Left forelimb (tissue), 1 donor: ENCODE data around the gene NR3C2.
"Not testable (repeated sequence)": the region's sequence is repeated elsewhere in the genome, so short reads cannot be mapped to it uniquely, and the experiment has no call there.

Source experiments
- DNase-seq: peaks from one replicate; pipeline ENCODE4 v3.0.0-alpha.2; 2018; ENCODE audit warnings: low spot score

Gene NR3C2

GRCh38 chr4:148216866-148217814 lies 225.1 kb downstream of the NR3C2 start:
- DNase-seq = no peak

GRCh38 chr4:148216321-148216720 lies 225.9 kb downstream of the NR3C2 start:
- no peak for DNase-seq

DNA sequence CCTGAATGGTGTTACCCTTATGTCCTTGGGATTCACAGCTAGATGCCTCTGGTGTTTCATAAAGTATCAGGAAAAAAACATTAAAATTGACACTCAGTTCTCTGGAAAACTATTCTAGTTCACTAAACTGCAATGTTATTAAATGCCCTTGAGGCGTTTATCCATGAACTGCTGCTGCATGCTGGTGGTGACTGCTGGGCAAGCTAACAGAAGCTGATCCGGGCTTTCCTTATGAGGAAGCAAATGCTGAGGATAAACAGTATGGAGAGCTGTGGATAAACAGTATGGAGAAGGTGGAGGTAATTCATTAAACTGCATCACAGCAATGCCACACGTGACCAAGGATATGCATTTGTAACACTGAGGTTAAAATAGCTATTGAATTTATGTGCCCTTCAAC lies 227.0 kb downstream of the NR3C2 start:
- DNase-seq = no peak

- no peak for DNase-seq
Observed at GRCh38 chr4:148214529-148215166, 227.6 kb downstream of the NR3C2 start.

- no peak for DNase-seq
Observed at GRCh38 chr4:148211533-148211932, 230.7 kb downstream of the NR3C2 start.

DNA sequence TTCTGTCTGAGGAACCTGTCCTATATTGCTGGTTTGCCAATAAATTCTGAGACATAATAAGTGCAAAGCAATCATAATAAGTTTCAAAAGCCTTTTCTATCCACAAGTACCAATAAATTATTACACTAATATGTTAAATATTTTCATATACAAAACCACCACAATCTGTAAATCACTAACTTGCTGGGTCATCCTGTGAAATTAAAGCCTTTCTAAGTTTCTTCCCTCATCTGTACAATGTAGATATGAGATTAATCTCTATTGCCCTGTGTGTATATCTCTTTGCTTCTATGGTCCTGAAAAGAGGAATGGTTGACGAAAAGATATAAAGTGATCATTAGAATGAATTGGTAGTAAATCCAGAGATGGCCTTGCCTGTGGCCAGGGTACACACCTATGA lies 231.6 kb downstream of the NR3C2 start:
- DNase-seq = no peak

DNA sequence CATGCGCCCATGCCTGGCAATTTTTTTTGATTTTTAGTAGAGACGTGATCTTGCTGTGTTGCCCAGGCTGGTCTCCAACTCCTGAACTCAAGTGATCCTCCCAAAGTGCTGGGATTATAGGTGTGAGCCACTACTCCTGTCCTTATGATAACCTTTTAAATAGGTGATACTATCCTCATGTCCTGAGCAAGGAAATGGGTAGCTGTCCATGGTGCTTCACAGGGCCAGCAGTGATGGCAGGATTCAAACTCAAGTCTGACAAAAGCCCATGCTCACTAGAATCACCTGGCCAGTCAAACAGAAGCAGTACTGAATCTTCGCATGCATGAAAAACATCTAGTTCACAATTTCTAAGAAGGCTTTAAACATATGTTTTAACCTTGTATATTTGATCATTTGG lies 235.1 kb downstream of the NR3C2 start:
- no peak for DNase-seq

GRCh38 chr4:148205476-148205875 lies 236.7 kb downstream of the NR3C2 start:
- DNase-seq = no peak

DNA sequence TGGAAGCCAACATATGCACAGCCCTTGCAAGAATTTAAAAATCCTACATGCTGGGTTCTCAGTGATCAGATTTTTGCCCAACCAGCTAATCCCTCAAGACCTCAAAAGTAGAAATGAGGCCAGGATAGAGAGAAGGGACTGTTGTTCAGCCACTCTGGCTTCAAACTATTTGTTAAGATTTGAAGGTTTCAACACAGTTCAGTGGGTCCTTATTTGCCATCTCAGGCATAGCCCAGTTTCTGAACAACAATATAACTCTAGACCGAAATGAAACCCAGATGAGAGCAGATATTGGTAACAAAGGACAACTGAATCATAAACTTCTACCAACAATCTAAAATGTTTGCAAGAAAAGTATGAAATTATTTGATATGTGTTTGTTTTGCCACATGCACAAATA lies 237.3 kb downstream of the NR3C2 start:
- no peak for DNase-seq

DNA sequence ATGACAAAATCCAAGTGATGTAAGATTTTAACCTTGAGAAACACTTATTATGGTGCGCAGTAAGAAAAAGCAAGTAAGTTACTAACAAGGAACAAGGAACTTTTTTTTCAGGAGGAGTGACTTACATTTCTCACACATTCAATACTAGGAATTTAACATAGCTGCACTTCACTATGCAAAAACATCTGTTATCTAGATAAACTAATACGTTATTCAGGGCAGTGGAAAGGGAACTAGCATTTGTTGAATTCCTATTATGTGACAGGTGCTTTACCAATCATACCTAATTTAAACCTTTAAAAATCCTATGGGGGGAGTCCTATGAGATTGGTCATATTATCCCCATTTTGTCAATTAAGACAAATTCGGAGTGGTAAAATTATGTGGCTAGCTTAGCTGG lies 238.0 kb downstream of the NR3C2 start:
- no peak for DNase-seq

GRCh38 chr4:148203056-148203898 lies 238.9 kb downstream of the NR3C2 start:
- no peak for DNase-seq

GRCh38 chr4:148200960-148201359 lies 241.3 kb downstream of the NR3C2 start:
- DNase-seq = no peak

- DNase-seq = no peak
Observed at GRCh38 chr4:148196164-148196563, 246.1 kb downstream of the NR3C2 start.

DNA sequence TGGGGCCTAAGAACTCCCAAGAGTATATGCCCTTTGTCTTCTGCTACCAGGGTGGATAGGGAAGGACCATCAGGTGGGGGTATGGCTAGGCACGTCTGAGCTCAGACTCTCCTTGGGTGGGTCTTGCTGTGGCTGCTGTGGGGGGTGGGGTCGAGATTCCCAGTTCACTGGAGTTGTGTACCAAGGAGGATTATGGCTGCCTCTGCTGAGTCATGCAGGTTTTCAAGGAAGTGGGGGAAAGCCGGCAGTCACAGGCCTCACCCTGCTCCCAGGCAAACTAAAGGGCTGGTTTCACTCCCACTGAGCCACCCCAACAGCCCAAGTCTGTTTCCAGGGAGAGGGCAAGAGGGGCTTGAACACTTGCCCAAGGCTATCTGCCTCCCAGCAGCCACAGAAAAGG lies 249.7 kb downstream of the NR3C2 start:
- DNase-seq = no peak

- DNase-seq = not testable (repeated sequence)
Observed at GRCh38 chr4:148187454-148188222, 254.6 kb downstream of the NR3C2 start.

GRCh38 chr4:148184922-148185321 lies 257.3 kb downstream of the NR3C2 start:
- DNase-seq = no peak

GRCh38 chr4:148182230-148182911 lies 259.8 kb downstream of the NR3C2 start:
- DNase-seq = no peak

- DNase-seq = no peak
Observed at GRCh38 chr4:148173397-148174017, 268.7 kb downstream of the NR3C2 start.

GRCh38 chr4:148171596-148171995 lies 270.6 kb downstream of the NR3C2 start:
- no peak for DNase-seq
